ENCODE results near the gene SNRPD1. TPM values are rescaled to one million over a fixed set of nuclear protein-coding genes. Genes with fewer than 3 reads are reported as not detected.
"Not testable (repeated sequence)": the region's sequence is repeated elsewhere in the genome, so short reads cannot be mapped to it uniquely, and the experiment has no call there.

Gene SNRPD1
- 15.5 and 15.7 TPM in 2 replicates for total RNA-seq
- 123 and 166 TPM in 2 replicates for polyA plus RNA-seq

- peak within 1 kb of the TSS; percentile 73 for H3K4me3 ChIP-seq
- no peaks in the 10 kb centered on the region for H3K9me3 ChIP-seq (ENCODE audit: low read depth)
- no peaks in the 10 kb centered on the region for H3K9me2 ChIP-seq (replicated peaks; ENCODE audit: insufficient read depth)
- H3K4me2 ChIP-seq, result peak within 1 kb of the TSS; percentile 85
- peaks cover 6% of the 10 kb centered on the region for H3K4me1 ChIP-seq (ENCODE audit: insufficient read depth)
- H3K79me2 ChIP-seq, result peaks cover 50% of the 10 kb centered on the region
- no peak for TF ChIP-seq EZH2phosphoT487 (IDR thresholded peaks at IDR 0.05; ENCODE audit: low read depth, severe bottlenecking, unreplicated experiment)
- TF ChIP-seq EZH2 (IDR thresholded peaks at IDR 0.05; ENCODE audit: borderline replicate concordance), result no peak
- TF ChIP-seq, protein P1, sequence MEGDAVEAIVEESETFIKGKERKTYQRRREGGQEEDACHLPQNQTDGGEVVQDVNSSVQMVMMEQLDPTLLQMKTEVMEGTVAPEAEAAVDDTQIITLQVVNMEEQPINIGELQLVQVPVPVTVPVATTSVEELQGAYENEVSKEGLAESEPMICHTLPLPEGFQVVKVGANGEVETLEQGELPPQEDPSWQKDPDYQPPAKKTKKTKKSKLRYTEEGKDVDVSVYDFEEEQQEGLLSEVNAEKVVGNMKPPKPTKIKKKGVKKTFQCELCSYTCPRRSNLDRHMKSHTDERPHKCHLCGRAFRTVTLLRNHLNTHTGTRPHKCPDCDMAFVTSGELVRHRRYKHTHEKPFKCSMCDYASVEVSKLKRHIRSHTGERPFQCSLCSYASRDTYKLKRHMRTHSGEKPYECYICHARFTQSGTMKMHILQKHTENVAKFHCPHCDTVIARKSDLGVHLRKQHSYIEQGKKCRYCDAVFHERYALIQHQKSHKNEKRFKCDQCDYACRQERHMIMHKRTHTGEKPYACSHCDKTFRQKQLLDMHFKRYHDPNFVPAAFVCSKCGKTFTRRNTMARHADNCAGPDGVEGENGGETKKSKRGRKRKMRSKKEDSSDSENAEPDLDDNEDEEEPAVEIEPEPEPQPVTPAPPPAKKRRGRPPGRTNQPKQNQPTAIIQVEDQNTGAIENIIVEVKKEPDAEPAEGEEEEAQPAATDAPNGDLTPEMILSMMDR (IDR thresholded peaks at IDR 0.05; ENCODE audit: poor library complexity), result peak; percentile 98
- H2AFZ ChIP-seq, result peak within 1 kb of the TSS; percentile 80
- H3K27me3 ChIP-seq, result no peaks in the 10 kb centered on the region
- peaks cover 7% of the 10 kb centered on the region for H4K20me1 ChIP-seq (ENCODE audit: insufficient read depth, poor library complexity, severe bottlenecking)
- peak within 1 kb of the TSS; percentile 91 for H3K27ac ChIP-seq
- no peaks in the 10 kb centered on the region for H3K36me3 ChIP-seq (replicated peaks; ENCODE audit: insufficient read depth, low read depth)
- WGBS (ENCODE audit: low lambda C conversion rate, missing lambda C conversion rate), result 1% methylated on average over 59 of the region's 59 CpGs
- peak; percentile 95 for DNase-seq (ENCODE audit: low spot score)
These were observed at the start of gene SNRPD1 for GRCh38 chr18:21612125-21613039. SNRPD1 (plus strand) TSS chr18:21612314; CDS start chr18:21612430, 116 bp downstream.

GRCh38 chr18:21571772-21572171 lies 40.3 kb upstream of the SNRPD1 start:
- H3K4me2 ChIP-seq, result no peak overlapping the region

DNA sequence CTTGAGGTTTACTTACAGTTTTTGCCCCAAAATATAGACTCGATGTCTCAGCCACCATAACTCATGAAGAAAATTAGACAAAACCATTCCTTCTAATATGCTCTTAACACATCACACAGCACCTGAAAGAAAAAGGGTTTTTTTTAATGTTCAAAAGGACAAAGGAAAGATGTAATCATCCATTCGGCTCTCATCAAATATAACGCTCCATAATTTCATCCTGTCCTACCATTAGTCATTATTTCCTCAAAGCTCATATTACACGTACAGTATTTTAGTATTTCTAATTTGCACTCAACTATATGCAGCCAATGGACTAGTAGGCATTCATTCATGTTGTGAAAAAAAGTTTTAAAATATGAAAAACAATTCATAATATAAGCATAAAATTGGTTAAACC lies 36.5 kb upstream of the SNRPD1 start:
- Histone ChIP-seq H3K4me2 (no peak overlapping the region), H3K4me1 (ENCODE audit: insufficient read depth) (no peaks in the 10 kb centered on the region), H4K20me1 (ENCODE audit: insufficient read depth, poor library complexity, severe bottlenecking) (no peaks in the 10 kb centered on the region), H3K4me3 (no peak overlapping the region), H3K79me2 (peaks cover 32% of the 10 kb centered on the region), H3K9me2 (replicated peaks; ENCODE audit: insufficient read depth) (no peaks in the 10 kb centered on the region), H3K9me3 (ENCODE audit: low read depth) (no peaks in the 10 kb centered on the region), H3K27me3 (no peaks in the 10 kb centered on the region), H3K36me3 (replicated peaks; ENCODE audit: insufficient read depth, low read depth) (no peaks in the 10 kb centered on the region), H3K27ac (no peak overlapping the region), H2AFZ (no peak overlapping the region)
- TF ChIP-seq EZH2phosphoT487 (IDR thresholded peaks at IDR 0.05; ENCODE audit: low read depth, severe bottlenecking, unreplicated experiment), result no peak
- no peak for DNase-seq (ENCODE audit: low spot score)
- 96% methylated on average over 4 of the region's 4 CpGs for WGBS (ENCODE audit: low lambda C conversion rate, missing lambda C conversion rate)

More at GRCh38 chr18:21571772-21572171, 40.3 kb upstream of the SNRPD1 start:
- H3K9me2 ChIP-seq (replicated peaks; ENCODE audit: insufficient read depth), result no peaks in the 10 kb centered on the region
- no peak overlapping the region for H2AFZ ChIP-seq
- no peak for DNase-seq (ENCODE audit: low spot score)
- H4K20me1 ChIP-seq (ENCODE audit: insufficient read depth, poor library complexity, severe bottlenecking), result no peaks in the 10 kb centered on the region
- H3K27ac ChIP-seq, result no peak overlapping the region
- TF ChIP-seq EZH2phosphoT487 (IDR thresholded peaks at IDR 0.05; ENCODE audit: low read depth, severe bottlenecking, unreplicated experiment) (no peak), EZH2 (IDR thresholded peaks at IDR 0.05; ENCODE audit: borderline replicate concordance) (no peak)
- TF ChIP-seq, protein P1 (IDR thresholded peaks at IDR 0.05; ENCODE audit: poor library complexity), result no peak
- H3K4me3 ChIP-seq, result no peak overlapping the region
- H3K9me3 ChIP-seq (ENCODE audit: low read depth), result no peaks in the 10 kb centered on the region
- H3K27me3 ChIP-seq, result no peaks in the 10 kb centered on the region
- H3K4me1 ChIP-seq (ENCODE audit: insufficient read depth), result no peaks in the 10 kb centered on the region
- H3K36me3 ChIP-seq (replicated peaks; ENCODE audit: insufficient read depth, low read depth), result no peaks in the 10 kb centered on the region
- H3K79me2 ChIP-seq, result peaks cover 10% of the 10 kb centered on the region

- Histone ChIP-seq H3K4me1 (ENCODE audit: insufficient read depth) (no peaks in the 10 kb centered on the region), H3K27me3 (no peaks in the 10 kb centered on the region), H3K4me2 (no peak overlapping the region), H3K4me3 (no peak overlapping the region), H2AFZ (no peak overlapping the region), H3K9me3 (ENCODE audit: low read depth) (no peaks in the 10 kb centered on the region), H3K79me2 (peaks cover 77% of the 10 kb centered on the region), H3K36me3 (replicated peaks; ENCODE audit: insufficient read depth, low read depth) (no peaks in the 10 kb centered on the region), H3K9me2 (replicated peaks; ENCODE audit: insufficient read depth) (no peaks in the 10 kb centered on the region), H3K27ac (no peak overlapping the region), H4K20me1 (ENCODE audit: insufficient read depth, poor library complexity, severe bottlenecking) (peaks cover 13% of the 10 kb centered on the region)
- 91% methylated on average over 5 of the region's 5 CpGs for WGBS (ENCODE audit: low lambda C conversion rate, missing lambda C conversion rate)
- TF ChIP-seq, protein P1 (IDR thresholded peaks at IDR 0.05; ENCODE audit: poor library complexity), result no peak
- no peak for TF ChIP-seq EZH2phosphoT487 (IDR thresholded peaks at IDR 0.05; ENCODE audit: low read depth, severe bottlenecking, unreplicated experiment)
- TF ChIP-seq EZH2 (IDR thresholded peaks at IDR 0.05; ENCODE audit: borderline replicate concordance), result no peak
- DNase-seq (ENCODE audit: low spot score), result no peak
These were observed 27.7 kb upstream of the SNRPD1 start for GRCh38 chr18:21584391-21584790.

DNA sequence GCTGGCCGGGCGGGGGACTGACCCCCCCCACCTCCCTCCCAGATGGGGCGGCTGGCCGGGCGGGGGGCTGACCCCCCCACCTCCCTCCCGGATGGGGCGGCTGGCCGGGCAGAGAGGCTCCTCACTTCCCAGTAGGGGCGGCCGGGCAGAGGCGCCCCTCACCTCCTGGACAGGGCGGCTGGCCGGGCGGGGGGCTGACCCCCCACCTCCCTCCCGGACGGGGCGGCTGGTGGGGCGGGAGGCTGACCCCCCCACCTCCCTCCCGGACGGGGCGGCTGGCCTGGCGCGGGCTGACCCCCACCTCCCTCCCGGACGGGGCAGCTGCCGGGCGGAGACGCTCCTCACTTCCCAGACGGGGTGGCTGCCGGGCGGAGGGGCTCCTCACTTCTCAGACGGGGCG lies 19.8 kb upstream of the SNRPD1 start:
- WGBS (ENCODE audit: low lambda C conversion rate, missing lambda C conversion rate), result no CpG with 5 or more reads among the region's 33 CpGs
- not testable (repeated sequence) for H3K27ac ChIP-seq; H3K36me3 ChIP-seq (replicated peaks; ENCODE audit: insufficient read depth, low read depth); H3K9me2 ChIP-seq (replicated peaks; ENCODE audit: insufficient read depth); H3K9me3 ChIP-seq (ENCODE audit: low read depth); H3K4me3 ChIP-seq; H3K27me3 ChIP-seq; H3K4me1 ChIP-seq (ENCODE audit: insufficient read depth); H3K4me2 ChIP-seq; H2AFZ ChIP-seq; DNase-seq (ENCODE audit: low spot score)
- Histone ChIP-seq H4K20me1 (ENCODE audit: insufficient read depth, poor library complexity, severe bottlenecking) (peaks cover 20% of the 10 kb centered on the region), H3K79me2 (peaks cover 81% of the 10 kb centered on the region)

Measured in hepatocyte (in vitro differentiated cells).